Liver (tissue), 3 donors: ENCODE results near the gene R3HDM1.

Source experiments
- CTCF ChIP-seq: fragments of 150-350 bp; IDR thresholded peaks from 2 replicates; pipeline ENCODE4 v1.5.1; 2017; ENCODE audit warnings: improper control_type of control experiment, low read depth, low read length; ENCODE audit not compliant: missing input control
- GABPA ChIP-seq, 2 donors: IDR thresholded peaks in 1 of 2; conservative IDR thresholded peaks in 1 of 2; 2 replicates each; pipeline ENCODE4 v1.6.1; 2016; ENCODE audit warnings: antibody characterized with exemption in 2 of 2, mild to moderate bottlenecking in 1 of 2, moderate library complexity in 1 of 2
- JUND ChIP-seq, 2 donors: IDR thresholded peaks; 2 replicates each; pipeline ENCODE4 v1.6.1; 2016; ENCODE audit warnings: antibody characterized with exemption in 2 of 2
- MAX ChIP-seq: IDR thresholded peaks from 2 replicates; pipeline ENCODE4 v1.6.1; 2016; ENCODE audit warnings: antibody characterized with exemption
- RAD21 ChIP-seq, 2 donors: IDR thresholded peaks; 2 replicates each; pipeline ENCODE4 v1.6.1; 2016; ENCODE audit warnings: antibody characterized with exemption in 2 of 2, mild to moderate bottlenecking in 2 of 2
- SP1 ChIP-seq: IDR thresholded peaks from 2 replicates; pipeline ENCODE4 v1.6.1; 2018; ENCODE audit warnings: antibody characterized with exemption, mild to moderate bottlenecking
- TAF1 ChIP-seq: conservative IDR thresholded peaks from 2 replicates; pipeline ENCODE4 v1.6.1; 2016; ENCODE audit warnings: antibody characterized with exemption, mild to moderate bottlenecking
- YY1 ChIP-seq: IDR thresholded peaks from 2 replicates; pipeline ENCODE4 v1.6.1; 2016; ENCODE audit warnings: antibody characterized with exemption, mild to moderate bottlenecking
- TF ChIP-seq, protein P1 (sequence below): IDR thresholded peaks from 2 replicates; pipeline ENCODE4 v1.6.1; 2016; ENCODE audit warnings: antibody characterized with exemption, mild to moderate bottlenecking
- TF ChIP-seq, protein P2 (sequence below): IDR thresholded peaks from 2 replicates; pipeline ENCODE4 v1.6.1; 2016; ENCODE audit warnings: antibody characterized with exemption
- donor health status: healthy.
- donor health status: healthy.

GRCh38 chr2:135641156-135642068 lies 110.1 kb downstream of the R3HDM1 start:
- TF ChIP-seq YY1 = no peak
- no peak for TF ChIP-seq CTCF
- TF ChIP-seq, protein P1, sequence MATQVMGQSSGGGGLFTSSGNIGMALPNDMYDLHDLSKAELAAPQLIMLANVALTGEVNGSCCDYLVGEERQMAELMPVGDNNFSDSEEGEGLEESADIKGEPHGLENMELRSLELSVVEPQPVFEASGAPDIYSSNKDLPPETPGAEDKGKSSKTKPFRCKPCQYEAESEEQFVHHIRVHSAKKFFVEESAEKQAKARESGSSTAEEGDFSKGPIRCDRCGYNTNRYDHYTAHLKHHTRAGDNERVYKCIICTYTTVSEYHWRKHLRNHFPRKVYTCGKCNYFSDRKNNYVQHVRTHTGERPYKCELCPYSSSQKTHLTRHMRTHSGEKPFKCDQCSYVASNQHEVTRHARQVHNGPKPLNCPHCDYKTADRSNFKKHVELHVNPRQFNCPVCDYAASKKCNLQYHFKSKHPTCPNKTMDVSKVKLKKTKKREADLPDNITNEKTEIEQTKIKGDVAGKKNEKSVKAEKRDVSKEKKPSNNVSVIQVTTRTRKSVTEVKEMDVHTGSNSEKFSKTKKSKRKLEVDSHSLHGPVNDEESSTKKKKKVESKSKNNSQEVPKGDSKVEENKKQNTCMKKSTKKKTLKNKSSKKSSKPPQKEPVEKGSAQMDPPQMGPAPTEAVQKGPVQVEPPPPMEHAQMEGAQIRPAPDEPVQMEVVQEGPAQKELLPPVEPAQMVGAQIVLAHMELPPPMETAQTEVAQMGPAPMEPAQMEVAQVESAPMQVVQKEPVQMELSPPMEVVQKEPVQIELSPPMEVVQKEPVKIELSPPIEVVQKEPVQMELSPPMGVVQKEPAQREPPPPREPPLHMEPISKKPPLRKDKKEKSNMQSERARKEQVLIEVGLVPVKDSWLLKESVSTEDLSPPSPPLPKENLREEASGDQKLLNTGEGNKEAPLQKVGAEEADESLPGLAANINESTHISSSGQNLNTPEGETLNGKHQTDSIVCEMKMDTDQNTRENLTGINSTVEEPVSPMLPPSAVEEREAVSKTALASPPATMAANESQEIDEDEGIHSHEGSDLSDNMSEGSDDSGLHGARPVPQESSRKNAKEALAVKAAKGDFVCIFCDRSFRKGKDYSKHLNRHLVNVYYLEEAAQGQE = no peak
- peak in 1 of 2 donors; percentile 87 for TF ChIP-seq JUND (IDR thresholded peaks at IDR 0.05)
- TF ChIP-seq TAF1 = no peak
- TF ChIP-seq MAX = no peak
- no peak for TF ChIP-seq RAD21 (IDR thresholded peaks at IDR 0.05)
- TF ChIP-seq, protein P2, sequence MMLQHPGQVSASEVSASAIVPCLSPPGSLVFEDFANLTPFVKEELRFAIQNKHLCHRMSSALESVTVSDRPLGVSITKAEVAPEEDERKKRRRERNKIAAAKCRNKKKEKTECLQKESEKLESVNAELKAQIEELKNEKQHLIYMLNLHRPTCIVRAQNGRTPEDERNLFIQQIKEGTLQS = no peak
- no peak for TF ChIP-seq SP1
- TF ChIP-seq GABPA (IDR thresholded peaks at IDR 0.05 in 1 of 2, conservative IDR thresholded peaks at IDR 0.05 in 1 of 2) = no peak
